GM23338 (cell line): ENCODE results near the gene RBCK1. TPM values are rescaled to one million over a fixed set of nuclear protein-coding genes. Genes with fewer than 3 reads are reported as not detected.

Source experiments
- ATAC-seq: fragments of 200-7000 bp; cut with Tn5 transposase; 3 replicates; pipeline ENCODE4 v1.9.1; 2020
- DNase-seq: peaks from one replicate; pipeline ENCODE4 v3.0.0-alpha.2; 2015; ENCODE audit warnings: low spot score
- H2AFZ ChIP-seq: fragments of 200-600 bp; sonication (generic); 2 replicates; pipeline ENCODE4 v1.8.0; 2016; ENCODE audit warnings: antibody characterized with exemption, mild to moderate bottlenecking, moderate library complexity
- H3F3A ChIP-seq: fragments of 200-600 bp; sonication (generic); replicated peaks from 2 replicates; pipeline ENCODE4 v1.8.0; 2017; ENCODE audit warnings: antibody characterized with exemption, mixed run types, low read depth
- H3K27ac ChIP-seq: fragments of 200-600 bp; sonication (generic); 2 replicates; pipeline ENCODE4 v1.6.1; 2016; ENCODE audit warnings: low read depth
- H3K27me3 ChIP-seq: fragments of 200-600 bp; sonication (generic); 2 replicates; pipeline ENCODE4 v1.8.0; 2016; ENCODE audit warnings: mild to moderate bottlenecking, mixed run types, moderate library complexity; ENCODE audit not compliant: insufficient read depth
- H3K36me3 ChIP-seq: fragments of 200-600 bp; sonication (generic); 2 replicates; pipeline ENCODE4 v1.8.0; 2016; ENCODE audit warnings: mild to moderate bottlenecking; ENCODE audit not compliant: insufficient read depth
- H3K4me1 ChIP-seq: fragments of 200-600 bp; sonication (generic); 2 replicates; pipeline ENCODE4 v1.8.0; 2016; ENCODE audit warnings: mild to moderate bottlenecking, moderate library complexity; ENCODE audit not compliant: insufficient read depth
- H3K4me2 ChIP-seq: fragments of 200-600 bp; sonication (generic); 2 replicates; pipeline ENCODE4 v1.7.1; 2017; ENCODE audit warnings: mixed run types
- H3K4me3 ChIP-seq: fragments of 200-600 bp; sonication (generic); 2 replicates; pipeline ENCODE4 v1.6.1; 2016; ENCODE audit warnings: mixed run types
- H3K79me2 ChIP-seq: fragments of 200-600 bp; sonication (generic); replicated peaks from 2 replicates; pipeline ENCODE4 v1.8.0; 2017; ENCODE audit warnings: mild to moderate bottlenecking; ENCODE audit not compliant: insufficient read depth
- H3K9me2 ChIP-seq: fragments of 200-600 bp; sonication (generic); 2 replicates; pipeline ENCODE4 v1.8.0; 2017; ENCODE audit not compliant: insufficient read depth
- H4K20me1 ChIP-seq: fragments of 200-600 bp; sonication (generic); replicated peaks from 2 replicates; pipeline ENCODE4 v1.8.0; 2017; ENCODE audit warnings: mild to moderate bottlenecking; ENCODE audit not compliant: insufficient read depth
- H3K27ac Mint-ChIP-seq: 2 replicates; pipeline ENCODE4 v1.8.0; 2020; ENCODE audit warnings: inconsistent platforms, mild to moderate bottlenecking, moderate library complexity, mixed read lengths
- H3K27me3 Mint-ChIP-seq: 3 replicates; pipeline ENCODE4 v1.8.0; 2022; ENCODE audit warnings: low read depth, mild to moderate bottlenecking, moderate library complexity, mixed read lengths, inconsistent platforms; ENCODE audit not compliant: insufficient read depth, poor library complexity
- H3K36me3 Mint-ChIP-seq: 3 replicates; pipeline ENCODE4 v1.8.0; 2021; ENCODE audit warnings: low read depth, mild to moderate bottlenecking, inconsistent platforms, moderate library complexity, mixed read lengths
- H3K4me1 Mint-ChIP-seq: 3 replicates; pipeline ENCODE4 v1.8.0; 2020; ENCODE audit warnings: mild to moderate bottlenecking, inconsistent platforms, mixed read lengths
- H3K4me3 Mint-ChIP-seq: 3 replicates; pipeline ENCODE4 v1.8.0; 2021; ENCODE audit warnings: moderate library complexity, mild to moderate bottlenecking, inconsistent platforms, mixed read lengths
- H3K9me3 Mint-ChIP-seq: 3 replicates; pipeline ENCODE4 v1.8.0; 2020; ENCODE audit warnings: moderate library complexity, mild to moderate bottlenecking, inconsistent platforms, mixed read lengths
- CREB1 ChIP-seq: fragments of 250-450 bp; sonication (Bioruptor Pico); IDR thresholded peaks from 2 replicates; pipeline ENCODE4 v1.5.0; 2020; ENCODE audit warnings: low read depth, mild to moderate bottlenecking, moderate library complexity
- EZH2phosphoT487 ChIP-seq: fragments of 200-600 bp; sonication (generic); IDR thresholded peaks from one replicate; pipeline ENCODE4 v1.8.1; 2018; ENCODE audit warnings: antibody characterized with exemption; ENCODE audit not compliant: unreplicated experiment
- JUNB ChIP-seq: IDR thresholded peaks from one replicate; pipeline ENCODE4 v1.6.1; 2016; ENCODE audit warnings: antibody characterized with exemption; ENCODE audit not compliant: unreplicated experiment
- STAT1 ChIP-seq: IDR thresholded peaks from one replicate; pipeline ENCODE4 v1.6.1; 2016; ENCODE audit warnings: antibody characterized with exemption; ENCODE audit not compliant: unreplicated experiment
- ZNF114 ChIP-seq: fragments of 250-450 bp; sonication (Bioruptor Pico); IDR thresholded peaks from 2 replicates; pipeline ENCODE4 v1.5.0; 2020; ENCODE audit warnings: mild to moderate bottlenecking, moderate library complexity
- ZNF331 ChIP-seq: fragments of 250-450 bp; sonication (Bioruptor Pico); IDR thresholded peaks from 2 replicates; pipeline ENCODE4 v1.5.0; 2020; ENCODE audit warnings: low read depth, mild to moderate bottlenecking, moderate library complexity
- polyA plus RNA-seq: library from polyadenylated mRNA; unstranded; fragments of >200 nt; fragmentation: Nextera tagmentation; extraction: Ambion mirVana; gene quantifications from 2 replicates; pipeline ENCODE4 v1.2.1, GENCODE V29; 2016
- total RNA-seq: library from RNA; depleted of rRNA; stranded (reverse); fragments of >200 nt; shearing (Covaris generic); gene quantifications from 2 replicates; pipeline ENCODE4 v1.2.3, GENCODE V29; 2014
- TF ChIP-seq, protein P1 (sequence below): fragments of 250-450 bp; sonication (Bioruptor Pico); IDR thresholded peaks from 2 replicates; pipeline ENCODE4 v1.5.0; 2020; ENCODE audit warnings: mild to moderate bottlenecking, moderate library complexity
- TF ChIP-seq, protein P2 (sequence below): IDR thresholded peaks from 2 replicates; pipeline ENCODE4 v1.6.1; 2016; ENCODE audit warnings: antibody characterized with exemption
- TF ChIP-seq, protein P3 (sequence below): IDR thresholded peaks from one replicate; pipeline ENCODE4 v1.6.1; 2018; ENCODE audit warnings: antibody characterized with exemption; ENCODE audit not compliant: unreplicated experiment

RBCK1 gene
- total and polyA plus RNA-seq, 2 experiments from 2014 or later: 52.6 to 56.8 TPM

DNA sequence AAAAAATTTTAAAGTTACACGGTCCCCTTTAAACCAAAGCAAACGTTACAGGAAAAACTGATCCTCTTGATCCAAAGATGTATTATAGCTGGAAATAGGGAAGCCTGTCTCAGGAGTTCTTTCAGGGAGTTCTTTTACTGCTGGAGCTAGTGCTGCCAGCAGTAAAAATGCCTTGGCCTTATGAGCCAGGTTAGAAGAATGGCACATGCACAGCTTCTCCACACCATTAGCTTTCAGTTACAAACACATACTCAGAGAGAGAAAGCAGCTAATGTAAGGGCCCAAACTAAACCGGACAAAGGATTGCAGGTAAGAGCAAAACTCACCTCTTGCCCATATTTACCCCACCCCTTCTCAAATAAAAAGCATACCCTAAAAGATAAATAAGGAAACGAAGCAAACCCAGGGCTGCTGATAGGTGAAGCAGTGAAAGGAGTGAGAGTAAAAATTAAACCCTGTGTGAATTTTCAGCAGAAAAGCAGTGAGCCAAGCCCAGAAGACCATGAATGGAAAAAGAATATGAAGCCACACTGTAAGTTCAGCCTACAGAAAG is 35.2 kb downstream of the RBCK1 start:
- Histone ChIP-seq H2AFZ (no peak overlapping the region), H3K4me3 (no peak overlapping the region), H3F3A (no peaks in the 10 kb centered on the region), H3K79me2 (peaks cover 15% of the 10 kb centered on the region), H3K9me2 (no peaks in the 10 kb centered on the region), H3K36me3 (peaks cover 24% of the 10 kb centered on the region; the same call in 1 of the 2 replicates), H3K27me3 (no peaks in the 10 kb centered on the region), H3K4me2 (no peak overlapping the region), H3K4me1 (0 out of 2 replicates have a peak, but pooled peaks cover 6% of the 10 kb centered on the region), H4K20me1 (peaks cover 28% of the 10 kb centered on the region), H3K27ac (no peak overlapping the region)
- H3K4me3 Mint-ChIP-seq: no peak overlapping the region
- peaks cover 8% of the 10 kb centered on the region for H3K27me3 Mint-ChIP-seq
- H3K27ac Mint-ChIP-seq: no peak overlapping the region
- peaks cover 8% of the 10 kb centered on the region for H3K4me1 Mint-ChIP-seq
- no peak for DNase-seq
- peaks cover 62% of the 10 kb centered on the region for H3K36me3 Mint-ChIP-seq
- TF ChIP-seq CREB1: no peak
- TF ChIP-seq, protein P1, sequence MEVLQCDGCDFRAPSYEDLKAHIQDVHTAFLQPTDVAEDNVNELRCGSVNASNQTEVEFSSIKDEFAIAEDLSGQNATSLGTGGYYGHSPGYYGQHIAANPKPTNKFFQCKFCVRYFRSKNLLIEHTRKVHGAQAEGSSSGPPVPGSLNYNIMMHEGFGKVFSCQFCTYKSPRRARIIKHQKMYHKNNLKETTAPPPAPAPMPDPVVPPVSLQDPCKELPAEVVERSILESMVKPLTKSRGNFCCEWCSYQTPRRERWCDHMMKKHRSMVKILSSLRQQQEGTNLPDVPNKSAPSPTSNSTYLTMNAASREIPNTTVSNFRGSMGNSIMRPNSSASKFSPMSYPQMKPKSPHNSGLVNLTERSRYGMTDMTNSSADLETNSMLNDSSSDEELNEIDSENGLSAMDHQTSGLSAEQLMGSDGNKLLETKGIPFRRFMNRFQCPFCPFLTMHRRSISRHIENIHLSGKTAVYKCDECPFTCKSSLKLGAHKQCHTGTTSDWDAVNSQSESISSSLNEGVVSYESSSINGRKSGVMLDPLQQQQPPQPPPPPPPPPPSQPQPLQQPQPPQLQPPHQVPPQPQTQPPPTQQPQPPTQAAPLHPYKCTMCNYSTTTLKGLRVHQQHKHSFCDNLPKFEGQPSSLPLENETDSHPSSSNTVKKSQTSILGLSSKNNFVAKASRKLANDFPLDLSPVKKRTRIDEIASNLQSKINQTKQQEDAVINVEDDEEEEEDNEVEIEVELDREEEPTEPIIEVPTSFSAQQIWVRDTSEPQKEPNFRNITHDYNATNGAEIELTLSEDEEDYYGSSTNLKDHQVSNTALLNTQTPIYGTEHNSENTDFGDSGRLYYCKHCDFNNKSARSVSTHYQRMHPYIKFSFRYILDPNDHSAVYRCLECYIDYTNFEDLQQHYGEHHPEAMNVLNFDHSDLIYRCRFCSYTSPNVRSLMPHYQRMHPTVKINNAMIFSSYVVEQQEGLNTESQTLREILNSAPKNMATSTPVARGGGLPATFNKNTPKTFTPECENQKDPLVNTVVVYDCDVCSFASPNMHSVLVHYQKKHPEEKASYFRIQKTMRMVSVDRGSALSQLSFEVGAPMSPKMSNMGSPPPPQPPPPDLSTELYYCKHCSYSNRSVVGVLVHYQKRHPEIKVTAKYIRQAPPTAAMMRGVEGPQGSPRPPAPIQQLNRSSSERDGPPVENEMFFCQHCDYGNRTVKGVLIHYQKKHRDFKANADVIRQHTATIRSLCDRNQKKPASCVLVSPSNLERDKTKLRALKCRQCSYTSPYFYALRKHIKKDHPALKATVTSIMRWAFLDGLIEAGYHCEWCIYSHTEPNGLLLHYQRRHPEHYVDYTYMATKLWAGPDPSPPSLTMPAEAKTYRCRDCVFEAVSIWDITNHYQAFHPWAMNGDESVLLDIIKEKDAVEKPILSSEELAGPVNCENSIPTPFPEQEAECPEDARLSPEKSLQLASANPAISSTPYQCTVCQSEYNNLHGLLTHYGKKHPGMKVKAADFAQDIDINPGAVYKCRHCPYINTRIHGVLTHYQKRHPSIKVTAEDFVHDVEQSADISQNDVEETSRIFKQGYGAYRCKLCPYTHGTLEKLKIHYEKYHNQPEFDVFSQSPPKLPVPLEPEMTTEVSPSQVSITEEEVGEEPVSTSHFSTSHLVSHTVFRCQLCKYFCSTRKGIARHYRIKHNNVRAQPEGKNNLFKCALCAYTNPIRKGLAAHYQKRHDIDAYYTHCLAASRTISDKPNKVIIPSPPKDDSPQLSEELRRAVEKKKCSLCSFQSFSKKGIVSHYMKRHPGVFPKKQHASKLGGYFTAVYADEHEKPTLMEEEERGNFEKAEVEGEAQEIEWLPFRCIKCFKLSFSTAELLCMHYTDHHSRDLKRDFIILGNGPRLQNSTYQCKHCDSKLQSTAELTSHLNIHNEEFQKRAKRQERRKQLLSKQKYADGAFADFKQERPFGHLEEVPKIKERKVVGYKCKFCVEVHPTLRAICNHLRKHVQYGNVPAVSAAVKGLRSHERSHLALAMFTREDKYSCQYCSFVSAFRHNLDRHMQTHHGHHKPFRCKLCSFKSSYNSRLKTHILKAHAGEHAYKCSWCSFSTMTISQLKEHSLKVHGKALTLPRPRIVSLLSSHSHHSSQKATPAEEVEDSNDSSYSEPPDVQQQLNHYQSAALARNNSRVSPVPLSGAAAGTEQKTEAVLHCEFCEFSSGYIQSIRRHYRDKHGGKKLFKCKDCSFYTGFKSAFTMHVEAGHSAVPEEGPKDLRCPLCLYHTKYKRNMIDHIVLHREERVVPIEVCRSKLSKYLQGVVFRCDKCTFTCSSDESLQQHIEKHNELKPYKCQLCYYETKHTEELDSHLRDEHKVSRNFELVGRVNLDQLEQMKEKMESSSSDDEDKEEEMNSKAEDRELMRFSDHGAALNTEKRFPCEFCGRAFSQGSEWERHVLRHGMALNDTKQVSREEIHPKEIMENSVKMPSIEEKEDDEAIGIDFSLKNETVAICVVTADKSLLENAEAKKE (CRISPR knock-in tag): no peak
- no peak for TF ChIP-seq EZH2phosphoT487
- TF ChIP-seq ZNF331 (CRISPR knock-in tag): no peak
- TF ChIP-seq, protein P2, sequence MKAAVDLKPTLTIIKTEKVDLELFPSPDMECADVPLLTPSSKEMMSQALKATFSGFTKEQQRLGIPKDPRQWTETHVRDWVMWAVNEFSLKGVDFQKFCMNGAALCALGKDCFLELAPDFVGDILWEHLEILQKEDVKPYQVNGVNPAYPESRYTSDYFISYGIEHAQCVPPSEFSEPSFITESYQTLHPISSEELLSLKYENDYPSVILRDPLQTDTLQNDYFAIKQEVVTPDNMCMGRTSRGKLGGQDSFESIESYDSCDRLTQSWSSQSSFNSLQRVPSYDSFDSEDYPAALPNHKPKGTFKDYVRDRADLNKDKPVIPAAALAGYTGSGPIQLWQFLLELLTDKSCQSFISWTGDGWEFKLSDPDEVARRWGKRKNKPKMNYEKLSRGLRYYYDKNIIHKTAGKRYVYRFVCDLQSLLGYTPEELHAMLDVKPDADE: no peak
- TF ChIP-seq ZNF114 (CRISPR knock-in tag): no peak
- TF ChIP-seq, protein P3, sequence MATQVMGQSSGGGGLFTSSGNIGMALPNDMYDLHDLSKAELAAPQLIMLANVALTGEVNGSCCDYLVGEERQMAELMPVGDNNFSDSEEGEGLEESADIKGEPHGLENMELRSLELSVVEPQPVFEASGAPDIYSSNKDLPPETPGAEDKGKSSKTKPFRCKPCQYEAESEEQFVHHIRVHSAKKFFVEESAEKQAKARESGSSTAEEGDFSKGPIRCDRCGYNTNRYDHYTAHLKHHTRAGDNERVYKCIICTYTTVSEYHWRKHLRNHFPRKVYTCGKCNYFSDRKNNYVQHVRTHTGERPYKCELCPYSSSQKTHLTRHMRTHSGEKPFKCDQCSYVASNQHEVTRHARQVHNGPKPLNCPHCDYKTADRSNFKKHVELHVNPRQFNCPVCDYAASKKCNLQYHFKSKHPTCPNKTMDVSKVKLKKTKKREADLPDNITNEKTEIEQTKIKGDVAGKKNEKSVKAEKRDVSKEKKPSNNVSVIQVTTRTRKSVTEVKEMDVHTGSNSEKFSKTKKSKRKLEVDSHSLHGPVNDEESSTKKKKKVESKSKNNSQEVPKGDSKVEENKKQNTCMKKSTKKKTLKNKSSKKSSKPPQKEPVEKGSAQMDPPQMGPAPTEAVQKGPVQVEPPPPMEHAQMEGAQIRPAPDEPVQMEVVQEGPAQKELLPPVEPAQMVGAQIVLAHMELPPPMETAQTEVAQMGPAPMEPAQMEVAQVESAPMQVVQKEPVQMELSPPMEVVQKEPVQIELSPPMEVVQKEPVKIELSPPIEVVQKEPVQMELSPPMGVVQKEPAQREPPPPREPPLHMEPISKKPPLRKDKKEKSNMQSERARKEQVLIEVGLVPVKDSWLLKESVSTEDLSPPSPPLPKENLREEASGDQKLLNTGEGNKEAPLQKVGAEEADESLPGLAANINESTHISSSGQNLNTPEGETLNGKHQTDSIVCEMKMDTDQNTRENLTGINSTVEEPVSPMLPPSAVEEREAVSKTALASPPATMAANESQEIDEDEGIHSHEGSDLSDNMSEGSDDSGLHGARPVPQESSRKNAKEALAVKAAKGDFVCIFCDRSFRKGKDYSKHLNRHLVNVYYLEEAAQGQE: no peak
- no peak for TF ChIP-seq STAT1
- TF ChIP-seq JUNB: no peak
- ATAC-seq: no peak
- H3K9me3 Mint-ChIP-seq: no peaks in the 10 kb centered on the region
